Measurements from ENCODE around the gene GTF2F2. TPM values are rescaled to one million over a fixed set of nuclear protein-coding genes. Genes with fewer than 3 reads are reported as not detected.
A peak's percentile ranks its signal among the peaks of the same experiment; 100 is the strongest.

GTF2F2 gene
- total and polyA plus RNA-seq, 9 of the 15 experiments (the other 6 are each of a cell fraction or from before 2014, with no cell fraction given) = 19.7 to 44.8 (median 32.4) TPM

- no peak for TF ChIP-seq PRDM10 (IDR thresholded peaks at IDR 0.05; ENCODE audit: partially characterized antibody)
- TF ChIP-seq C11orf30 (IDR thresholded peaks at IDR 0.05; ENCODE audit: low read depth) = peak; percentile 3; the same call in 1 of the 2 replicates
- TF ChIP-seq BHLHE40 (IDR thresholded peaks at IDR 0.05; ENCODE audit: low read length) = no peak
- TF ChIP-seq ZNF311 (CRISPR knock-in tag; IDR thresholded peaks at IDR 0.05) = no peak
- TF ChIP-seq GABPA (tag; conservative IDR thresholded peaks at IDR 0.05; ENCODE audit: low read depth) = no peak
- no peak for TF ChIP-seq UBTF (IDR thresholded peaks at IDR 0.05; ENCODE audit: borderline replicate concordance in 1 of 2, low read depth in 2 of 2, low read length in 2 of 2)
- no peak for TF ChIP-seq ZNF518B (CRISPR knock-in tag; IDR thresholded peaks at IDR 0.05)
- TF ChIP-seq TCFL5 (CRISPR knock-in tag; conservative IDR thresholded peaks at IDR 0.05) = no peak
- no peak for TF ChIP-seq MBD1 (CRISPR knock-in tag; IDR thresholded peaks at IDR 0.05)
- no peak for TF ChIP-seq CC2D1A (IDR thresholded peaks at IDR 0.05)
- no peak for TF ChIP-seq PTBP1 (IDR thresholded peaks at IDR 0.05; ENCODE audit: low read depth, low read length)
- TF ChIP-seq TFAP4 (CRISPR knock-in tag; IDR thresholded peaks at IDR 0.05; ENCODE audit: borderline replicate concordance) = 0 out of 2 replicates have a peak, but pooled peaks have one; percentile 22
- no peak for TF ChIP-seq ZNF717 (CRISPR knock-in tag; IDR thresholded peaks at IDR 0.05)
- TF ChIP-seq JUND (IDR thresholded peaks at IDR 0.05; ENCODE audit: borderline replicate concordance, low read depth, low read length) = no peak
- TF ChIP-seq JUND (tag; IDR thresholded peaks at IDR 0.05; ENCODE audit: borderline replicate concordance, low read depth, low read length) = peak; percentile 36; the same call in 1 of the 3 replicates
- TF ChIP-seq GATAD2A (IDR thresholded peaks at IDR 0.05) = no peak
- no peak for TF ChIP-seq CBFA2T3 (IDR thresholded peaks at IDR 0.05)
- TF ChIP-seq KLF16 (IDR thresholded peaks at IDR 0.05) = no peak
Observed at GRCh38 chr13:45325806-45326205, 205.5 kb downstream of the GTF2F2 start (continued).
